Measurements from ENCODE around the gene TAP2.

The TAP2 gene

GRCh38 chr6:32792901-32793435, 45.6 kb downstream of the TAP2 start:
- no peak for DNase-seq (ENCODE audit: low read depth, low spot score)

GRCh38 chr6:32790306-32790705, 48.2 kb downstream of the TAP2 start:
- no peak for DNase-seq (ENCODE audit: low read depth, low spot score)

Data from activated naive CD8-positive, alpha-beta T cell treated with anti-CD3 and anti-CD28 coated beads, Interleukin-2, amount 50 U/mL, for 16 hours (primary cell).